NCI-H1417 (cell line): Measurements from ENCODE around the gene CYP1A1.
A peak's percentile ranks its signal among the peaks of the same experiment; 100 is the strongest.
"Not testable (repeated sequence)": the region's sequence is repeated elsewhere in the genome, so short reads cannot be mapped to it uniquely, and the experiment has no call there.

Experiments
- DNase-seq, 3 experiments: peaks; one replicate each; lab custom pipeline; 2025; lab: John Stamatoyannopoulos, UW

Gene CYP1A1

GRCh38 chr15:74738239-74738638 is 12.9 kb upstream of the CYP1A1 start:
- not testable (repeated sequence) for DNase-seq

DNA sequence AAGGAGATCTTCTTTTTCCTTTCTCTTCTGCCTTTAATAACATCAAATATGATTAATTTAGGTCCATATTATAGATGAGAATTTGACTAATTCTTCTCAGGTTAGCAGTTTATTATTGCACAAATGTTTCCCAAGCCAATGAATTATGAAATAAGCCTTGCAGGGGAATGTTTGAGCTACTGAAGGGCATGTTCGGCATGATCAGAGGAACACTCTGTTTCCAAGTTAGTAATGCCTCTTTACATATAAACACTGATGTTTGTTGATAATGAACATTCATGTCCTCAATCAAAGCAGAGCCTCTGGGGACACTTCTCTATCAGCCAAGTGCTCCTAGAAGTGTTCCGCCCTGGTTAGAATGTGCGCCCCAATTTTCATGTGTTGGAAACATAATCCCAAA is 10.0 kb upstream of the CYP1A1 start:
- DNase-seq: no peak

GRCh38 chr15:74733269-74733668 is 7.9 kb upstream of the CYP1A1 start:
- DNase-seq: no peak

GRCh38 chr15:74732846-74733245 is 7.5 kb upstream of the CYP1A1 start:
- DNase-seq: no peak

GRCh38 chr15:74730619-74731316 is 5.4 kb upstream of the CYP1A1 start:
- DNase-seq: no peak

DNA sequence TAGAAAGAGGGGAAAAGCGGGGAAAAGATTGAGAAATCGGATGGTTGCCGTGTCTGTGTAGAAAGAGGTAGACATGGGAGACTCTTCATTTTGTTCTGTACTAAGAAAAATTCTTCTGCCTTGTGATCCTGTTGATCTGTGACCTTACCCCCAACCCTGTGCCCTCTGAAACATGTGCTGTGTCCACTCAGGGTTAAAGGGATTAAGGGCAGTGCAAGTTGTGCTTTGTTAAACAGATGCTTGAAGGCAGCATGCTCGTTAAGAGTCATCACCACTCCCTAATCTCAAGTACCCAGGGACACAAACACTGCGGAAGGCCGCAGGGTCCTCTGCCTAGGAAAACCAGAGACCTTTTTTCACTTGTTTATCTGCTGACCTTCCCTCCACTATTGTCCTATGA is 4.0 kb upstream of the CYP1A1 start:
- DNase-seq: not testable (repeated sequence)

DNA sequence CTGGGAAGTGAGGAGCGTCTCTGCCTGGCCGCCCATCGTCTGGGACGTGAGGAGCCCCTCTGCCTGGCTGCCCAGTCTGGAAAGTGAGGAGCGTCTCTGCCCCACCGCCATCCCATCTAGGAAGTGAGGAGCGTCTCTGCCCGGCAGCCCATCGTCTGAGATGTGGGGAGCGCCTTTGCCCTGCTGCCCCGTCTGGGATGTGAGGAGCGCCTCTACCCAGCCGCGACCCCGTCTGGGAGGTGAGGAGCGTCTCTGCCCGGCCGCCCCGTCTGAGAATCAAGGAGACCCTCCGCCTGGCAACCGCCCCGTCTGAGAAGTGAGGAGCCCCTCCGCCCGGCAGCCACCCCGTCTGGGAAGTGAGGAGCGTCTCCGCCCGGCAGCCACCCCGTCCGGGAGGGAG is 3.4 kb upstream of the CYP1A1 start:
- not testable (repeated sequence) for DNase-seq

GRCh38 chr15:74727727-74728126 is 2.4 kb upstream of the CYP1A1 start:
- peak in 1 of 3 experiments; percentile 10 for DNase-seq

DNA sequence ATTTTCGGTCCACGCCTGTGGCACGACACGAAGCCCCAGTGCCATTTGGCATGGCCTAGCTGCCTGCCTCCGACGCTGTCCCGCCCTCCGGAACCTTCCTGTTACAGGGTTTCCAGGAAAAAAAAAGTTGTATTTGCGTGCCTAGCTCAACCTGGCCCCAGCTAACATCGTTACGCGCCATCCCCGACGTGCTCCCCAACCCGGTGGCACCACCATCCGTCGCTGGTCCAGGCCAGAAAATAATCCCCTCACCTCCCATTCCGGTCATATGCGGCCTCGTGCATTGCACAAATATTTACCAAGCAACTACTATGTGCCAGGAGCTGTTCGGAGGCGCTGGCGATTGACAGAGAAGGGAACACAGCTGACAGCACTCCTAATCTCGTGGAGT is 1.4 kb upstream of the CYP1A1 start:
- no peak for DNase-seq

DNA sequence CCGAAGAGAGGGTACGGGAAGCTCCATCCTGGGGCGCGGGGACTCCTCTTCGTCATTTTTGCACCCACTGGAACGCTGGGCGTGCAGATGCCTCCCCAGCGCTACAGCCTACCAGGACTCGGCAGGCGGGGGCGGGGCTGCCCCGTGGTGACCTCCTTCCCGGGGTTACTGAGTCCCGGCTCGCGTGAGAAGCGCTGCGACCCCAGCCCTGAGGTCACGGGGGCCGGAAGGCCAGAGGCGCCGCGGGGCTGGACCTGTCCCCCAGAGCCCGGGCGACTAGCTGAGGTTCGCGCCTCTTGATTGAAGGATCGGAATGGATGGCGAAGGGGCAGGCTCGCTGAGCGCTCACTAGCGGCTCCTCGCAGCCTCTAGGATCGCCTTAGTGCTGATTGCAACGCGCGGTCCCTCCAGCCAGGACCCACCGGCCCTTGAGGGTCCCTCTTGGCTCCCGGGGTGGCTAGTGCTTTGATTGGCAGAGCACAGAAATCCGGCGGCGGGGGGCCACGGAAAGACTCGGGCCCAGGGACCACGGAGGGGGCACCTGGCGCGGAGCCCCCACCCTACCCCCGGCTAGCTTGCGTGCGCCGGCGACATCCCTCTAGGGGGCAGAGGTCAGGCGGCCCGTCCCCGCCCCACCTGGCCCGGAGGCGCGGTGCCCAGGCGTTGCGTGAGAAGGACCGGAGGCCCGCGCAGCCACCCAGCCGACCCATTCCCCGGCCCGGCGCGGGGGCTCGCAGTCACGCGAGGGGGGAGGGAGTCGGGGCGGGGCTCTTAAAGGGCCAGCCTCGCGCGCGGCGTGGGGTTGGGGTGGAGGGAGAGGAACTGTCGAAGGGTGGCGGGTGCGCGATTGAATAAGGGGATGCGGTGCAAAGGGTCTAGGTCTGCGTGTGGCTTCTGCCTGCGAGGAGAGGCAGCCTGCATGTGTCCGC is 781 bp upstream of the CYP1A1 start:
- DNase-seq: peak; percentile 8 to 72 (median 66)

DNA sequence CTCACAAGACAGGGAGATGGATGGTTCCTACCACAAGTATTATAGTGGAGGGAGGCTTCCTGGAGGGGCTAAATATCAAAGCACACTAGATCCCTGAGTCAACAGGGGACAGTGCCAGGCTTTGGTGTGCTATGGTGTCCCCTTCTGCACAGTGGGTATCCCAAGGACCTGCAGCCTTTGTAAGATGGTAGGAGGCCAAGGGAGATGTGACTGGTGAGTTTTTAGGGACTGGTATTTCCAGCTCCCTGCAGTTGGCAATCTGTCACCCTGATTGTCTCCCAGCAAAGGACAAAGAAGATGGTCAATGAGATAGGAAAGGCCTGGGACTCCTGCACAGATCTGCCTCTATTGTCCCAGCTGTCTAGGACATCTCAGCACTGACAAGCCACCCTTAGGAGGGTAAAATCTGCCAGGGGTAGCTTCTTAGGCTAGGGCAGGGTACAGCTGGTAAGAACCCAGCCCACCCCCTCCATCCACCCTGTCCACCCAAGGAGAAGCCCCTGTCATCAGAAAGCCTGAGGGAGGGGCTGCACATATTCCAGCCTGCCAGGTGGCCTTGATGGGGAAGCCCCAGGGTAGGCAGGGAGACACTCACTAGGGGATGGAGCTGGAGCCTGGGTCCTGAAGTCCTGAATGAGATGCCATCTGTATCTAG is 631 bp downstream of the CYP1A1 start:
- DNase-seq: peak in 1 of 3 experiments; percentile 29

- peak; percentile 62 to 72 (median 72) for DNase-seq
Measured at GRCh38 chr15:74723754-74724334, 1.5 kb downstream of the CYP1A1 start.

- no peak for DNase-seq
Measured at GRCh38 chr15:74723187-74723586, 2.1 kb downstream of the CYP1A1 start.

DNA sequence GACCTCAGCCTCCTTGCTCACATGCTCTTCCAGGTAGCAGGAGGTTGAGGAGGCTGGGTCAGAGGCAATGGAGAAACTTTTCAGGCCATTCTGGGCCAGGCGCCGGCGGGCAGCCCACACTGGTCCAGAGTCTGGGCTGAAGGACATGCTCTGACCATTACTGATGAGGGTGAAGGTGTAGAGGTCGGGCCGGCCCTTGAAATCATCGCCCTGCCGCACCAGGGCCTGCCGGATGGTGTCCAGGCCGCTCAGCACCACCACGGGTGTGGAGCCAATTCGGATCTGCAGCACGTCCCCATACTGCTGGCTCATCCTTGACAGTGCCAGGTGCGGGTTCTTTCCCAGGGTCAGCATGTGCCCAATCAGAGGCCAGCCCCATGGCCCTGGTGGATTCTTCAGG is 2.7 kb downstream of the CYP1A1 start:
- DNase-seq: no peak

- DNase-seq: no peak
Measured at GRCh38 chr15:74716651-74717050, 8.7 kb downstream of the CYP1A1 start.

DNA sequence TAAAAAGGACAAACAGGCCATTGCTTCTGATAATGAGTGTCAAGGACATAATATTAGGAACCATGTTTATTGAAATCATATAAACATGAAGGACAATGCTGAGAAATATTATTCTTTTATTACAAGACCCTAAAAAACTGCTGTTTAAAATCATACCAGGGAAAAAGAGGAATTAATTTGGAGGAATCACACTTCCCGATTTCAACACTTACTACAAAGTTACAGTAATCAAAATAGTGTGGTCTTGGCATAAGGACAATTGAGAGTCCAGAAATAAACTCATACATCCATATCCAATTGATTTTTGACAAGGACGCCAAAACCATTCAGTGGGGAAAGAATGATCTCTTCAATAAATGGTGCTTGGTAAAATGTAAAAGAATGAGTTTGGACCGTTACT is 13.0 kb downstream of the CYP1A1 start:
- DNase-seq: no peak

GRCh38 chr15:74710319-74711094 is 14.8 kb downstream of the CYP1A1 start:
- no peak for DNase-seq

- no peak for DNase-seq
Measured at GRCh38 chr15:74709892-74710291, 15.4 kb downstream of the CYP1A1 start.

- DNase-seq: no peak
Measured at GRCh38 chr15:74709011-74709410, 16.3 kb downstream of the CYP1A1 start.

GRCh38 chr15:74696808-74697207 is 28.5 kb downstream of the CYP1A1 start:
- DNase-seq: no peak

DNA sequence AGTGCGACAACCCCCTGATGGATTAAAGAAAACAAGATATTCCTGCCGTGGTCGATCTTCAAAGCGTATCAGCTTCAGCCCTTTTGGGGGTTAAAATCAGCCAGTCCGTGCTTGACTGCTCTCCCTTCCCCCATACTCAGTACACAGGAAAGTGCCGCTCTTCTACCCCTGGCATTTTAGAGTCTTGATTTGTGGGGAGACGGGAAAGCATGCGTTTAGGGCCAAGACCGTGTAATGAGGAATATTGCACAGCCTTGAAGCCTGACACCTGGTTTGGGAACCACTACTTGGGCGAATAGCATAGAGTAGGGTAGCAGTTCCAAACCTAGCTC is 29.0 kb downstream of the CYP1A1 start:
- peak in 1 of 3 experiments; percentile 48 for DNase-seq
